OCI-LY1 (cell line): ENCODE results near the gene ZNF891.

Source experiments
- CTCF ChIP-seq: fragments of 200-600 bp; sonication (generic), shearing (Covaris generic); IDR thresholded peaks from 2 replicates; pipeline ENCODE4 v1.5.1; 2017; ENCODE audit warnings: mild to moderate bottlenecking, antibody characterized with exemption, low read length, moderate library complexity, mixed read lengths
- EZH2 ChIP-seq: fragments of 200-600 bp; sonication (generic), shearing (Covaris generic); IDR thresholded peaks from 2 replicates; pipeline ENCODE4 v1.8.0; 2017; ENCODE audit warnings: borderline replicate concordance, mixed run types, mild to moderate bottlenecking, antibody characterized with exemption, low read length, moderate library complexity, mixed read lengths

- TF ChIP-seq CTCF (no peak), EZH2 (no peak)
These were observed 5.7 kb upstream of the ZNF891 start for GRCh38 chr12:133135747-133136146.
